GM12801 (cell line): ENCODE results near the gene B4GALNT3.

Source experiments
- TF ChIP-seq, protein P1 (sequence below): IDR thresholded peaks from one replicate; pipeline ENCODE4 v1.5.1; 2011; ENCODE audit warnings: control low read depth; ENCODE audit not compliant: insufficient read length; ENCODE audit errors: extremely low read depth

Gene B4GALNT3

DNA sequence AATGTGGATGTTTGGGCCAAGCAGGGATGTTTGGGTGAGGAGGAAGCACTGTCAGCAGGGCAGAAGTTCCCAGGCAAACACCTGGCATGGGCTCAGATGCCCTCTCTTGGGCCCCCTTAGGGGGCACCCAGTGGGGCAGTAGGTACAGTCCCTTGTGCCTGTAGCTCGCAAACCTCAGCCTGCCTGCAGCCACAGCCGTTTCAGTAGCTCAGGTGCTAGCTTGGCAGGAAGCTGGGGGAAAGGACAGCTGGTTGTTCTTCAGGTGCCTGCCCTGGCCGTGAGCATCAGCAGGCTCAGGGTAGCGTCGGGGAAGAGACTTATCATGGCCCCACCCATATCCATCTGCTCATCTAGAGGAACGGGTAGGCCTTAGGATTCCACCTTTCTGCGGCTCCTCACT lies 67.5 kb downstream of the B4GALNT3 start:
- TF ChIP-seq, protein P1, sequence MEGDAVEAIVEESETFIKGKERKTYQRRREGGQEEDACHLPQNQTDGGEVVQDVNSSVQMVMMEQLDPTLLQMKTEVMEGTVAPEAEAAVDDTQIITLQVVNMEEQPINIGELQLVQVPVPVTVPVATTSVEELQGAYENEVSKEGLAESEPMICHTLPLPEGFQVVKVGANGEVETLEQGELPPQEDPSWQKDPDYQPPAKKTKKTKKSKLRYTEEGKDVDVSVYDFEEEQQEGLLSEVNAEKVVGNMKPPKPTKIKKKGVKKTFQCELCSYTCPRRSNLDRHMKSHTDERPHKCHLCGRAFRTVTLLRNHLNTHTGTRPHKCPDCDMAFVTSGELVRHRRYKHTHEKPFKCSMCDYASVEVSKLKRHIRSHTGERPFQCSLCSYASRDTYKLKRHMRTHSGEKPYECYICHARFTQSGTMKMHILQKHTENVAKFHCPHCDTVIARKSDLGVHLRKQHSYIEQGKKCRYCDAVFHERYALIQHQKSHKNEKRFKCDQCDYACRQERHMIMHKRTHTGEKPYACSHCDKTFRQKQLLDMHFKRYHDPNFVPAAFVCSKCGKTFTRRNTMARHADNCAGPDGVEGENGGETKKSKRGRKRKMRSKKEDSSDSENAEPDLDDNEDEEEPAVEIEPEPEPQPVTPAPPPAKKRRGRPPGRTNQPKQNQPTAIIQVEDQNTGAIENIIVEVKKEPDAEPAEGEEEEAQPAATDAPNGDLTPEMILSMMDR, result no peak

DNA sequence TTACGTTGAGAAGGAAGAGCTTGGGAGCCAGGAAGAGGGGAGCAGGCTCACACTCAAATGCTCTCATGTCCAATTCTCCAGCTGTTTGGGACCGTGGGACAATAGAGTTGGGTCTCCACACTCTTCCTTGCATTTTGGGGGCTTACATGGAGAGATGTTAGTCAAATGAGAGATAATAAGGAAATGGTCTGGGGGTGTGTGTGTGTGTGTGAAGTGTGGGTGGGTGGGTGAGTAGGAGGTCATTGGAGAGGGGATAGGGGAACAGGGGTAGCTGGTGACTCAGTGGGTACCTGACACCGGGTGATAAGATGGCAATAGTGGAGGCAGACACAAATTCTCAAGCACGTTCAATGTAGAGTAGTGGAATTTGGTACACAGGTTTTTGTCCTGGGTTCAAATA lies 68.0 kb downstream of the B4GALNT3 start:
- TF ChIP-seq, protein P1, result no peak

DNA sequence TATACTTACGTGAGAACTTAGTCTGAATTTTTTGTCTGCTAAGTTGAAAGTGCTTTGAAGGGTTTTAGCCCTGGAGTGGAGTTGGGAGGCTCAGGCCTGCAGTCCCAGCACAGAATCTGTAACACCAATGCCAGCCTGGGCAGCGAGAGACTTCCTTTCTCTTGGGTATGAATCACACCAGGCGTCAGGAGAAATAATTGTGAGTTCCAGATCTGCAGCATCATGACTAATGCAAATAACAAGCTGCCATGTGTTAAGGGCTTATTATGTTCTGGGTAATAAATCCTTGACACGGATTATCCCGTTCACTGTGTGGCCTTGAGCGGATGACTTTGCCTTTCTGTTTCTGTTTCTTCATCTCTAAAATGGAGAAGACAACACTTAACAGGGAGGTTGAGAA lies 70.6 kb downstream of the B4GALNT3 start:
- TF ChIP-seq, protein P1, result no peak

DNA sequence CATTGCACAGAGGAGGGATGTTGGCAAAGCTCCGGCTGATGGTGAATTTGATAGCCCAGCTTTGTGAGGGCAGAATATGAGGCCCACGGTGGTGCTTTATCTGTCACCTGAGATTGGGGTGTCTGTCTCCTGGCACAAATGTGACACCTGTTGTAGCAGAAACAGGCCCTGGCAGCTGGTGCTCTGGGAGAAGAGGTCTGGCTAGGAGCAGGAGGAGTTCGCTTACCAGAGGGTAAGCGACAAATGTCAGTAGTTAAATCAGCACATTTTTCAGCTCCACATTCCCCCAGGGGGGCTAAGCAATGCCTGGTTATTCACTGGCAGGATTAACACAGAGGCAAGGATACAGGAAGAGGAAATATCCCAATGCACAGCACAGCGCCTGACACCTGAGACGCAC lies 71.1 kb downstream of the B4GALNT3 start:
- TF ChIP-seq, protein P1, result no peak

DNA sequence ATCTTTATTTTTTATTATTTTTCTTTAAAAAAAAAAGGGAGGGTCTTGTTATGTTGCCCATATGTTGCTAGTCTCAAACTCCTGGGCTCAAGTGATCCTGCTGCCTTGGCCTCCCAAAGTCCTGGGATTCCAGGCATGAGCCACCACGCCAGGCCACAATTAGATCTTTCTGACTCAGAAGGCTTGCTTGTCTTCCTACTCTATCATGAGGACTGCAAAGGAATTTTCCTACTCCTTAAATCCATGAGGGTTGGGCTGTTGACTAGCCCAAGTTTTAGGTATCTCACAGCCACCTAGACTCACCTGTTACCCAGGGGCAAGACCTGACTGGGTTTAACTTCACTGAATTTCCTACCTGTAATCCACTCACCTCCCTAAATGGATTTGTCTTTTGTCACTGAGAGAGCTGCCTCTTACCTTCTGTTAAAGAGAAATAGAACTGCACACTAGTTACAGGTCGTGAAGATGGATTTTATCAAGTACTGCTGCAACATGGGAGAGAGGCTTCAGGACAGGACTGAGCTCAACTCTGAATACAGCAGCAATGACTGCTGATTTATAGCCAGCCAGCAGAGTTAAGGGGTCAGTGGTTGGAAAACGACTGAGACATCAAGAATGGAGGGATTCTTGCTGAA lies 72.3 kb downstream of the B4GALNT3 start:
- TF ChIP-seq, protein P1, result no peak

DNA sequence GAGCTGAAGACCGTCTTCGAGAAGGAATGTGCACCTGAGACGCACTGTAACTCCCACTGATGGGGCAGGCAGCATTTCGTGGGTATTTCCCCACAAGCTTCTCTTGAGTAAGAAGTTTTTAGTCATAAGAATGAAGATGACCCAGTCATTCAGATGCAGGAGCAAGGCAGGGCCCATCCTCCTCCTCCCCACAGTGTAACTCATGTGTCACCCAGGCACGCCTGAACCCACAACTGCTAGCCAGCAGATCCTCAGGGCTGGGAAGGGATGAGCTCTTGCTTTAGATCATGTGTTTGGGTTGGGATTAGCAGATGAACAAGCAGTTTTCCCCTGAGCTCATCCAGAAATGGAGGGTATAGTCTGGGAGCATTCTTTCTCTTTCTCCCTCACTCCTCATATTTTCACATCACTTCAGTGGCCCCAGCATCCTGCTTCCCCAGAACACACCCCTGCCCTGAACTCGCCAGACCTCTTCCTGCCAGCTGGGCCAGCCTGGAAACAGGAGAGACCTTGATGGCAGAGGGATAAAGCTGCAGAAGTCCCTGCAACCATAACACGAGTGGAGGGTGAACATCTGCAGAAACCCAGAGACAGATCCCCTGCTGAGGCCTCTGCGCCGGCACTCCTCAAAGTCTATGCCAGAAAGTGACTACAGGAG lies 73.3 kb downstream of the B4GALNT3 start:
- TF ChIP-seq, protein P1, result no peak

DNA sequence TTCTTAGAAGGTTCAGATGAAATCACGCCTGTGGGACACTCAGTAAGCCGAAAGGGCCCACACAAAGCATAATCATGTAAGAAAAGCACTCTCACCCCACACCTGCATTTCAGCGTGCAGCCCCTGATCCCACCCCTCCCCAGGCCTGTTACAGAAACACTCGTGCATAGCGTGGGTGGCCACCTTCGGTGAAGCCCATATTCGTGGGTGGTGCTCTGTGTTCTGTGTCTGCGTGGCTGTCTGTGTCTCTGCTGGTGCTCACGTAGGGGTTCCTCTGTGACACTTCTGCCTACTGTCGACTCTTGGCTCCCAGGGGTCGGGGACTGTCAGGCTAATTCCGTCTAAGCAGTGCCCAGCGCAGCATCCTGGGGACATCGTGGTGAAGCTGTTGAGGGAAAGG lies 74.0 kb downstream of the B4GALNT3 start:
- TF ChIP-seq, protein P1, result no peak

DNA sequence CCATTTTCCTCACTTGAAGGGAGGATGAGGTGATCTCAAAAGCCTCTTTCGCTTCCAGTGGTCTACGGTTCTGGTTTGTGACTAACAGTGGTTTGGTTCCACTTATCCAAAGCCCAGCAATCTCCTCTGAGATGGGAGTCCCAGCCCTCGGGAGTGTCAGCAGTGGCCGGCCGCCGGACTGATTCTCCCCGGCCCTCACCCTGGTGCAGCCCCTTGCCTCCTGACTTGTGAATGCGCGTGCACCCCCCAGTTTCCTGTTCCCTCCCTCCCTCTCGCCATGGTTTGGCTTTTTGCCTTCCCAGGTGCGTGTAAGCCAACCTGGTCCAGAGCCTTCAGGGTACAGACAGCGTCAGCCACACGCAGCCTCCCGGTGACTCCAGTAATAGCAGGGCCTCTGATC lies 74.5 kb downstream of the B4GALNT3 start:
- TF ChIP-seq, protein P1, result no peak
